ENCODE results near the gene CIC.

DNA sequence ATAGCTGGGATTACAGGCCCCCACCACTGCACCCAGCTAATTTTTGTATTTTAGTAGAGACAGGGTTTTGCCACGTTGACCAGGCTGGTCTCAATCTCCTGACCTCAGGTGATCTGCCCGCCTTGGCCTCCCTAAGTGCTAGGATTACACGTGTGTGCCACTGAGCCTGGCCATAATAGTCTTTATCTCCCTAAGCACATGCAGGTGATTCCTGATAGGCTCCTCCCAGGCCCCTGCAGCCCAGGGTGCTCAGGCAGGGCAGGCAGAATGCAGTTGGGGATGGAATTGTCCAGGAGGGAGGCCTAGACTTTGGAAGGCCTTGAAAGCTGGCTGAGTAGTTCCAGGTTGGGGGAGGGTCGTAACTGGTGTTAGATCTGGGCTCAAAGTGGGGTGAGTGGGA, 40.4 kb upstream of the CIC start:
- TF ChIP-seq CTCF (IDR thresholded peaks at IDR 0.05): no peak
- no peak for TF ChIP-seq EP300 (IDR thresholded peaks at IDR 0.05)
- no peak for TF ChIP-seq POLR2AphosphoS5 (IDR thresholded peaks at IDR 0.05)
- TF ChIP-seq POLR2A (IDR thresholded peaks at IDR 0.05): no peak

Data from suprapubic skin (tissue), 4 donors.